SH-SY5Y (cell line): ENCODE measurements around the gene PITPNM3.

Experiments used
- GATA2 ChIP-seq: IDR thresholded peaks from 2 replicates; pipeline ENCODE4 v1.6.1; 2011; ENCODE audit warnings: mild to moderate bottlenecking, low read depth, low read length
- GATA3 ChIP-seq: IDR thresholded peaks from 2 replicates; pipeline ENCODE4 v1.6.1; 2011; ENCODE audit warnings: low read depth, mild to moderate bottlenecking, low read length, moderate library complexity

The PITPNM3 gene

GRCh38 chr17:6580625-6581024, 24.3 kb upstream of the PITPNM3 start:
- TF ChIP-seq GATA2 (no peak), GATA3 (no peak)

- TF ChIP-seq GATA3 (no peak), GATA2 (no peak)
Measured at GRCh38 chr17:6578491-6578890, 22.1 kb upstream of the PITPNM3 start.

- no peak for TF ChIP-seq GATA2
- TF ChIP-seq GATA3, result no peak
Measured at GRCh38 chr17:6577686-6578263, 21.4 kb upstream of the PITPNM3 start.

GRCh38 chr17:6576038-6576785, 19.9 kb upstream of the PITPNM3 start:
- TF ChIP-seq GATA2 (no peak), GATA3 (no peak)

- no peak for TF ChIP-seq GATA3
- no peak for TF ChIP-seq GATA2
Measured at GRCh38 chr17:6575596-6575988, 19.2 kb upstream of the PITPNM3 start.

GRCh38 chr17:6574687-6575595, 18.6 kb upstream of the PITPNM3 start:
- TF ChIP-seq GATA3, result no peak
- TF ChIP-seq GATA2, result no peak

- TF ChIP-seq GATA2, result no peak
- TF ChIP-seq GATA3, result no peak
Measured at GRCh38 chr17:6573982-6574686, 17.8 kb upstream of the PITPNM3 start.

- TF ChIP-seq GATA2 (no peak), GATA3 (no peak)
Measured at GRCh38 chr17:6572972-6573370, 16.6 kb upstream of the PITPNM3 start.

- TF ChIP-seq GATA3 (no peak), GATA2 (no peak)
Measured at GRCh38 chr17:6571452-6571781, 15.1 kb upstream of the PITPNM3 start.

GRCh38 chr17:6570731-6571451, 14.5 kb upstream of the PITPNM3 start:
- TF ChIP-seq GATA2, result no peak
- no peak for TF ChIP-seq GATA3

GRCh38 chr17:6569370-6570285, 13.3 kb upstream of the PITPNM3 start:
- TF ChIP-seq GATA3, result no peak

GRCh38 chr17:6568184-6568758, 11.9 kb upstream of the PITPNM3 start:
- no peak for TF ChIP-seq GATA2
- TF ChIP-seq GATA3, result no peak

GRCh38 chr17:6567528-6568183, 11.3 kb upstream of the PITPNM3 start:
- TF ChIP-seq GATA2 (no peak), GATA3 (no peak)
